Measurements from ENCODE around the gene CLDN6.

Gene CLDN6

DNA sequence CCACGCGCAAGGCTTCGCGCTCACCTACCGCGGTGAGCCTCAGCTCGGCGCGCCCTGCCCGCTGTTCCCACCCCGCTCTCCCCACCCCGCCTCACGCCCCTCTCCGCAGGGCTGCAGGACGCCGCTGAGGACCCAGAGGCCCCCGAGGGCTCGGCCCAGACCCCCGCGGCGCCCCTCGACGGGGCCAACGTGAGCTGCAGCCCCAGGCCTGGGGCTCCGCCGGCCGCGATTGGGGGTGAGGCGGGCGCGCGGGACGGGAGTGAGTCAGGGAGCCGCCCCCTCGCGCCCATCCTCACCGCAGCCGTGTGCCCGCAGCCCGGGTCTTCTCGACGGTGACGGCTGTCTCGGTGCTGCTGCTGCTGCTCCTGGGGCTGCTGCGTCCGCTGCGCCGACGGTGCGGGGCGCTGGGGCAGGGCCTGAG, 50.8 kb downstream of the CLDN6 start:
- Histone ChIP-seq H3K27me3 (ENCODE audit: control insufficient read depth, insufficient read depth, low read length) (peaks cover 38% of the 10 kb centered on the region), H3K9ac (ENCODE audit: low read depth, low read length) (no peak overlapping the region), H3K27ac (ENCODE audit: low read depth, low read length) (no peak overlapping the region), H3K9me3 (ENCODE audit: control insufficient read depth, insufficient read depth, low read length) (no peaks in the 10 kb centered on the region), H3K4me1 (ENCODE audit: control insufficient read depth, insufficient read depth, low read length) (peaks cover 15% of the 10 kb centered on the region; the same call in 1 of the 2 replicates), H3K36me3 (ENCODE audit: control insufficient read depth, insufficient read depth, low read length) (peaks cover 11% of the 10 kb centered on the region), H3K4me3 (ENCODE audit: low read depth, low read length) (peak overlapping the region; percentile 4; the same call in 1 of the 2 replicates)

DNA sequence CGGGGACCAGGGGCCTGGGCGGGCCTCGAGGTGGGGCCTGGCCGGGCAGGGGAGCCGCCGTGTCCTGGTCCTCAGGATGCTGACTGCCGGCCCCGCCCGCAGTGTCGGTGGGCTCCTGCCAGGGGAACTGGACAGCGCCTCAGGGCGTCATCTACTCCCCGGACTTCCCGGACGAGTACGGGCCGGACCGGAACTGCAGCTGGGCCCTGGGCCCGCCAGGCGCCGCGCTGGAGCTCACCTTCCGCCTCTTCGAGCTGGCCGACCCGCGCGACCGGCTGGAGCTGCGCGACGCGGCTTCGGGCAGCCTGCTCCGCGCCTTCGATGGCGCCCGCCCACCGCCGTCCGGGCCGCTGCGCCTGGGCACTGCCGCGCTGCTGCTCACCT, 51.2 kb downstream of the CLDN6 start:
- peaks cover 7% of the 10 kb centered on the region for H3K36me3 ChIP-seq (ENCODE audit: control insufficient read depth, insufficient read depth, low read length)
- H3K27me3 ChIP-seq (ENCODE audit: control insufficient read depth, insufficient read depth, low read length), result peaks cover 38% of the 10 kb centered on the region
- H3K9ac ChIP-seq (ENCODE audit: low read depth, low read length), result no peak overlapping the region
- peak overlapping the region; percentile 4; the same call in 1 of the 2 replicates for H3K4me3 ChIP-seq (ENCODE audit: low read depth, low read length)
- H3K9me3 ChIP-seq (ENCODE audit: control insufficient read depth, insufficient read depth, low read length), result no peaks in the 10 kb centered on the region
- H3K4me1 ChIP-seq (ENCODE audit: control insufficient read depth, insufficient read depth, low read length), result peaks cover 19% of the 10 kb centered on the region; the same call in 1 of the 2 replicates
- no peak overlapping the region for H3K27ac ChIP-seq (ENCODE audit: low read depth, low read length)

- peaks cover 1% of the 10 kb centered on the region for H3K36me3 ChIP-seq (ENCODE audit: control insufficient read depth, insufficient read depth, low read length)
- H3K4me3 ChIP-seq (ENCODE audit: low read depth, low read length), result no peak overlapping the region; the same call in 1 of the 2 replicates
- H3K27ac ChIP-seq (ENCODE audit: low read depth, low read length), result no peak overlapping the region
- no peak overlapping the region for H3K9ac ChIP-seq (ENCODE audit: low read depth, low read length)
- H3K9me3 ChIP-seq (ENCODE audit: control insufficient read depth, insufficient read depth, low read length), result no peaks in the 10 kb centered on the region
- H3K4me1 ChIP-seq (ENCODE audit: control insufficient read depth, insufficient read depth, low read length), result peaks cover 19% of the 10 kb centered on the region; the same call in 1 of the 2 replicates
- H3K27me3 ChIP-seq (ENCODE audit: control insufficient read depth, insufficient read depth, low read length), result peaks cover 38% of the 10 kb centered on the region
These were observed 51.8 kb downstream of the CLDN6 start for GRCh38 chr16:2966043-2966807.
